Right ventricle myocardium superior (tissue), 1 donor: ENCODE data around the gene STRN3. TPM values are rescaled to one million over a fixed set of nuclear protein-coding genes. Genes with fewer than 3 reads are reported as not detected.
"Not testable (repeated sequence)": the region's sequence is repeated elsewhere in the genome, so short reads cannot be mapped to it uniquely, and the experiment has no call there.

Experiments
- ATAC-seq: fragments of 200-7000 bp; cut with Tn5 transposase; one replicate; pipeline ENCODE4 v1.9.1; 2020; ENCODE audit warnings: mild to moderate bottlenecking; ENCODE audit not compliant: poor library complexity
- DNase-seq: peaks from one replicate; pipeline ENCODE4 v3.0.0-alpha.2; 2020
- intact Hi-C: fragments of 100-400 bp; cut with DNase I; formaldehyde crosslinking; loops from one replicate; pipeline ENCODE4 v1.11.2; 2022
- total RNA-seq: library from RNA; stranded (reverse); fragmentation: NEBNext Ultra II Directional; extraction: Animal tissue kit (Norgen Biotek cat#: 25700); gene quantifications from one replicate; pipeline ENCODE4 v1.2.1, GENCODE V29; 2021
- donor health status: DM: no; HTN: yes; CAD: no; lungs with severe emphysema.

The STRN3 gene
- total RNA-seq, 1 donor from 2014 or later = 45.1 TPM

DNA sequence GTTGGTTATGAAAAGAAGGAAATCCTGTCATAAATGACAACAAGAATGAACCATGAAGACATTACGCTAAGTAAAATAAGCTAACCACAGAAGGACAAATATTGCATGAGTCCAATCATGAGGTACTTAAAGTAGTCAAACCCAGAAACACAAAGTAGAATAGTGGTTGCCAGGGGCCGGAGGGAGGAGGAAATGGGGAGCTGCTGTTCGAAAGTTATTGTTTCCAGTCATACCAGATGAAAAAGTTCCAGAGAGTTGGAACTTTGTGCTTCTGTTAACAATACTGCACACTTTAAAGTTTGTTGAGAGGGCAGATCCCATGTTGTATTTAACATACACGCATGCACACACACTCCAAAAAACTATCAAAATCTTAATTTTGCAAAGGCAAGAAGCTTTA is 82.5 kb downstream of the STRN3 start:
- intact Hi-C loops = no loop called here
- no peak for ATAC-seq

DNA sequence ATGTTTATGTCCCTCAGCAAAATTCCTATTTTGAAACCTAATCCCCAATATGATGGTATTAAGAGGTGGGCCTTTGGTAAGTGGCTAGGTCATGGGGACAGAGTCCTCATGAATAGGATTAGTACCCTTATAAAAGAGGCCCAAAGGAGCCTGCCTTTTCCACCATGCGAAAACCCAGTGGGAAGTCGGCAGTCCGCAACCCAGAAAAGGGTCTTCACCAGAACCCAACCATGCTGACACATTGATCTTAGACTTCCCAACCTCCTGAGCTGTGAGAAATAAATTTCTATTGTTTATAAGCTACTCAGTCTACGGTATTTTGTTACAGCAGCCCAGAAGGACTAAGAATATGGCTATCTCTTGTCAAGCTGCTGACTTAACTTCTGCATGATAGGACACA is 85.3 kb downstream of the STRN3 start:
- no peak for DNase-seq
- intact Hi-C loops = no loop called here
- no peak for ATAC-seq

More for the DNA sequence above, 82.5 kb downstream of the STRN3 start:
- DNase-seq = no peak

DNA sequence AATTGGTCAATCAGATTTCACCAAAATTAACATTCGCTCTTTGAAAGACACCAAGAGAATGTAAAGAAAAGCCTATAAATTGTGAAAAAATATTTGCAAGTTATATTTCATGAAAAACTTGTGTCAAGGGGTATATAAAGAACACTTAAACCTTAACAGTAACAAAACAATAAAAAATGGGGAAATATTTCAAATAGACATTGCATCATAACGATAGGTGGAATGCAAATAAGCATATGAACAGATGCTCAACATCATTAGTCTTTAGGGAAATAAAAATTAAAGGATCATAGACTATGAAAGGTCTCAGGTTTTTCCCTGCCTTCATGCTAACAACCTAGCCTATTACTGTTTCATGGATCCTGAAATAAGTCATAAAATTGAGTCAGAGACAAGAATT is 87.6 kb downstream of the STRN3 start:
- intact Hi-C loops = no loop called here
- no peak for DNase-seq
- no peak for ATAC-seq

- ATAC-seq (no peak), DNase-seq (no peak)
- intact Hi-C loops = no loop called here
Measured at GRCh38 chr14:30935445-30935844, 90.7 kb downstream of the STRN3 start.

- intact Hi-C loops, ATAC-seq: not testable (repeated sequence)
- DNase-seq = peak; percentile 22
Measured at GRCh38 chr14:30933937-30934336, 92.2 kb downstream of the STRN3 start.

GRCh38 chr14:30928462-30928861 is 97.7 kb downstream of the STRN3 start:
- no peak for ATAC-seq
- intact Hi-C loops = no loop called here
- no peak for DNase-seq

DNA sequence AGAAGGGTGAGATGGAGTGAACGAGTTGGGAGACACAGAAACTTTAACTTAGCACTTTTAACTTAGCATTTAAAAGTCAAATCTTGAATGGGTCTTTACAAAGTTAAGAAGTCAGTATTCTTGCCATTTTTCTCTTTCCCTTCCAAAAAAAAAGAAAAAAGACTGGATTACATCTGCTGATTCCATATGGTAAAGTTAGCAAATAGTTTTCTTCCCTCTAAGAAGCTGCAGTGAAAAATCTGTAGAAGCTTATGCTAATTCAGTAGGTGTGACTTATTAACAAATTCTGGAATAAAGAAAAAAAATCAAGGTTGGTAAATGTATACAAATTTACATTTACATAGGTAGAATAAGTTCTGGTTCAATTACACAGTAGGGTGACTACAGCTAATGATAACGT is 100.9 kb downstream of the STRN3 start:
- intact Hi-C loops = no loop called here
- DNase-seq = no peak

GRCh38 chr14:30921788-30922187 is 104.4 kb downstream of the STRN3 start:
- DNase-seq (no peak), ATAC-seq (no peak)
- intact Hi-C loops = no loop called here

More for the DNA sequence above, 100.9 kb downstream of the STRN3 start:
- ATAC-seq = no peak

DNA sequence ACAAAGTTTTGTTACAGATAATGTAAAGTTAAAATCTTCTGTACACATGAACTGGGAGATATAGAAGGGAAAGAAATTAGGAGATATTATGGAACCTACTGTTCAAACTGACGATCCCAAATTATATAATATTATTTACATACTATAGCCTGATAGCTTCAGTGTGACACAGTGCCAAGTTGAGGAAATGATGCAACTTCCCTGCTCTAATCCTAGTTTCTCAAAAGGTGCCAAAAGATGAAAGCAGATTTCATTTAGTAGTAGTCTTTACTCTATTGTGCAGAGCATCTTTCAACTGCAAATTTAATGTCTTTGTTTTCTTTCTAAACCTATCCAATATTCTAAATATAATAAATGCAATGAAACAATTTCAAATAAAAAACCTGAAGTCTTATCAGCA is 104.9 kb downstream of the STRN3 start:
- intact Hi-C loops = no loop called here
- ATAC-seq = no peak

GRCh38 chr14:30915596-30915995 is 110.6 kb downstream of the STRN3 start:
- DNase-seq (no peak), ATAC-seq (no peak)
- intact Hi-C loops = no loop called here

More for the DNA sequence above, 104.9 kb downstream of the STRN3 start:
- DNase-seq = no peak

- DNase-seq = no peak
- ATAC-seq = no peak
- intact Hi-C loops = no loop called here
Measured at GRCh38 chr14:30914812-30915211, 111.4 kb downstream of the STRN3 start.

- DNase-seq (no peak), ATAC-seq (no peak)
- intact Hi-C loops = no loop called here
Measured at GRCh38 chr14:30908826-30909225, 117.4 kb downstream of the STRN3 start.

GRCh38 chr14:30907659-30908057 is 118.5 kb downstream of the STRN3 start:
- intact Hi-C loops = no loop called here
- ATAC-seq = no peak

GRCh38 chr14:30906752-30907658 is 119.2 kb downstream of the STRN3 start:
- intact Hi-C loops = no loop called here
- DNase-seq = no peak
- no peak for ATAC-seq

More at GRCh38 chr14:30907659-30908057, 118.5 kb downstream of the STRN3 start:
- DNase-seq = no peak

DNA sequence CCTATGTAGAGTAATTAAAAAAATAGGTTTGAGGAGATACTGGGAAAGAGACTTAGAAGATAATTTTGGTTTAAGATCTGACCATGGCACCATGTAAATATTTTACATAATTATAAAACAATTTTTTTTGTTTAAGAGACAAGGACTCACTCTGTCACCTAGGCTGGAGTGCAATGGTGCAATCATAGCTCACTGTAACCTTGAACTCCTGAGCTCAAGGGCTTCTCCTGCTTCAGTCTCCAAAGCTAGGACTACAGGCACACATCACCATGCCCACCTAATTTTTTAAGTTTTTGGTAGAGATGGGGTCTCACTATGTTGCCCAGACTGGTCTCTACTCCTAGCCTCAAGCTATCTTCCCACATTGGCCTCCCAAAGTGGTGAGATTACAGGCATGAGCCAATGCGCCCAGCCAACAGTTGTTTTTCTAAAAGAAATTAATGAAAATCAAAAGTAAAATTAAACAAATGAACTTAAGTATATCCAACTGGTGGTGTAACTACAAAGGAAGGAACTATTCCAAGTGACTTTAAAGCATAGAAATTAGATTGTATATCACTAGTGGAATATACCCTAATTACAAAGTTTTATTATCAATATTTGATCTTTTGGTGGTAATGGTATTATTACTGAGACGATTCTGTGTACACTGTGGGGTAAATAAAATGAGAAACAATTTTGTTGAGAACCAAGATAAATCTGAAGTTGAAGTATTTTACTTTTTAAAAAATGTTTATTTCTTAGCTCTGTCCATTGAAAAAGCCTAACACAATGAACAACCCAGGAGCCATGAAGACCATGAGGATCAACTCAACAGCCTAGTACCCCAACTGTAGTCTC is 122.7 kb downstream of the STRN3 start:
- intact Hi-C loops = no loop called here
- no peak for DNase-seq
- ATAC-seq = no peak

- ATAC-seq, DNase-seq, intact Hi-C loops: not testable (repeated sequence)
Measured at GRCh38 chr14:30897121-30897520, 129.1 kb downstream of the STRN3 start.

GRCh38 chr14:30896435-30896834 is 129.7 kb downstream of the STRN3 start:
- DNase-seq = no peak
- intact Hi-C loops = no loop called here
- no peak for ATAC-seq

- intact Hi-C loops = no loop called here
- no peak for ATAC-seq
Measured at GRCh38 chr14:30894923-30895515, 131.2 kb downstream of the STRN3 start.

GRCh38 chr14:30893819-30894218 is 132.4 kb downstream of the STRN3 start:
- intact Hi-C loops = no loop called here
- no peak for DNase-seq
- ATAC-seq = no peak

More at GRCh38 chr14:30894923-30895515, 131.2 kb downstream of the STRN3 start:
- DNase-seq = no peak
